ENCODE measurements around the gene SLC27A3. TPM values are rescaled to one million over a fixed set of nuclear protein-coding genes. Genes with fewer than 3 reads are reported as not detected.

SLC27A3 gene
- total and polyA plus RNA-seq, 2 of the 8 experiments (the other 6 are each of a cell fraction or from before 2014, with no cell fraction given) = 39.1 to 40.1 TPM

DNA sequence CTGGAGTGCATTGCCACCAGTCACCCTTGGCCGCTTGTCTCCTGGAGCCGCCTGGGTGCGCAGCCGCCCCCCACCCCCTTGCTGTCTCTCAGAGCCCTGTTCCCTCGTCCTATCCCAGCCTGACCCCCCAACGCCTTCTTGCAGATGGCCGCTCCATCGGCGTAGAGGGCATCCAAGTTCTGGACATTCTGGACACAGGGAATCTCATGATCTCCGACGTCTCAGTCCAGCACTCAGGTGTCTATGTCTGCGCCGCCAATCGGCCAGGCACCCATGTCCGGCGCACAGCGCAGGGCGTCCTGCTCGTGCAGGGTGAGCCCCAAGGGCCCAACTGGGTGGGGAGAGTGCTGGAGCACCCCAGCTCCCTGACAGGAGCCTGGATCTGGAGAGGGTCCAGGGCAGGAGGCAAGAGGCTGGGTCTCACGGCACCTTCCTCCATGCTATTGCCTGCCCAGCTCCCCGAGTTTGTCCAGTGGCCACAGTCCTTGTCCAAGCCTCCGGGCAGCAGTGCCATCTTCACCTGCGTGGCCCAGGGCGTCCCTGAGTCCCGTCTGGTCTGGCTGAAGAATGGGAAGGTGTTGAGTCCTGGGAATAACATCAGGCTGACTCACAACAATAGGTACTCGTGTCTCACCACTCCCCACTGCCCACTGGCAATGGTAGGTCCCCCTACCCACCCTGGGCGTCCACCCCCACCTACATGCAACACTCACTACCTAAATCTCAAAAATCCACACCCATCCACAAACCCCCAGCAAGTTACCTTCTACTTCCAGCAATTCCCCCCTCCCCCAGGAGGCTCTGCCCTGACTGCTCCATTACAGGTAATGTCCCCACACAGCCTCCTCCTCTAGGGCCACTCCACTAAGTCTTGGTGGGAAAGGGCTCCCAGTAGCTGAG lies 24.6 kb downstream of the SLC27A3 start (continued):
- TF ChIP-seq, protein P1, sequence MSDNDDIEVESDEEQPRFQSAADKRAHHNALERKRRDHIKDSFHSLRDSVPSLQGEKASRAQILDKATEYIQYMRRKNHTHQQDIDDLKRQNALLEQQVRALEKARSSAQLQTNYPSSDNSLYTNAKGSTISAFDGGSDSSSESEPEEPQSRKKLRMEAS (IDR thresholded peaks at IDR 0.05) = no peak
- TF ChIP-seq SP1 (IDR thresholded peaks at IDR 0.05; ENCODE audit: low read depth, low read length) (no peak), RNF2 (IDR thresholded peaks at IDR 0.05; ENCODE audit: borderline replicate concordance, low read depth, low read length, missing control alignments, poor library complexity, severe bottlenecking) (no peak), KDM1A (IDR thresholded peaks at IDR 0.05; ENCODE audit: borderline replicate concordance, low read length) (no peak), JUND (IDR thresholded peaks at IDR 0.05; ENCODE audit: low read length) (no peak), KDM5A (IDR thresholded peaks at IDR 0.05; ENCODE audit: low read length) (no peak), EGR1 (IDR thresholded peaks at IDR 0.05; ENCODE audit: borderline replicate concordance, low read depth, low read length) (no peak), BACH1 (IDR thresholded peaks at IDR 0.05; ENCODE audit: low read length) (no peak), FOSL1 (IDR thresholded peaks at IDR 0.05; ENCODE audit: insufficient read depth, low read depth, low read length) (no peak), CHD2 (IDR thresholded peaks at IDR 0.05; ENCODE audit: low read length) (no peak)
- TF ChIP-seq, protein P2, sequence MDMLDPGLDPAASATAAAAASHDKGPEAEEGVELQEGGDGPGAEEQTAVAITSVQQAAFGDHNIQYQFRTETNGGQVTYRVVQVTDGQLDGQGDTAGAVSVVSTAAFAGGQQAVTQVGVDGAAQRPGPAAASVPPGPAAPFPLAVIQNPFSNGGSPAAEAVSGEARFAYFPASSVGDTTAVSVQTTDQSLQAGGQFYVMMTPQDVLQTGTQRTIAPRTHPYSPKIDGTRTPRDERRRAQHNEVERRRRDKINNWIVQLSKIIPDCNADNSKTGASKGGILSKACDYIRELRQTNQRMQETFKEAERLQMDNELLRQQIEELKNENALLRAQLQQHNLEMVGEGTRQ (IDR thresholded peaks at IDR 0.05; ENCODE audit: low read length) = no peak

Data from H1 (cell line).